Stimulated activated CD8-positive, alpha-beta memory T cell treated with anti-CD3 and anti-CD28 coated beads, Interleukin-15, amount 100 ng/mL, for 1 hour (primary cell): Measurements from ENCODE around the gene ALK.

ENCODE experiments used
- DNase-seq: peaks from one replicate; pipeline ENCODE4 v3.0.0-alpha.2; 2020; ENCODE audit warnings: low read depth

ALK gene

DNA sequence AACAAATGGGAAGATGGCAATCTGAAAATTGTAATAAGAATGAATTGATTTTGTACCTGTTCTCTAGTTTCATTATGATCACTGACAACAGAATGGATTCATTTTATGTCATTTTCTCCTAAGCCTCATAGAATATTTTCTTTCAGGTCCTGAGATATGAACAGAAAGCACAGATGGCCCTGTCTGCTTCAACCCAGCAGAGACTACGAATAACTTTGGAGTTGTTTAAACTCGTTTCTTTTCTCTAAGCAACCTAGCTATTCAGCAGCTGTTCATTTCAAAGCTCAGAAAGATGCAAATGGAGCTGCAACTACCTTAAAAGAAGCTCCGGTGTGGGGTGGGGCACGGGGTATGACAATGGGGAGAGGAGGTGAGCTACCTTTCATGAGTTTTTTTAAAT, 124.9 kb downstream of the ALK start:
- no peak for DNase-seq

DNA sequence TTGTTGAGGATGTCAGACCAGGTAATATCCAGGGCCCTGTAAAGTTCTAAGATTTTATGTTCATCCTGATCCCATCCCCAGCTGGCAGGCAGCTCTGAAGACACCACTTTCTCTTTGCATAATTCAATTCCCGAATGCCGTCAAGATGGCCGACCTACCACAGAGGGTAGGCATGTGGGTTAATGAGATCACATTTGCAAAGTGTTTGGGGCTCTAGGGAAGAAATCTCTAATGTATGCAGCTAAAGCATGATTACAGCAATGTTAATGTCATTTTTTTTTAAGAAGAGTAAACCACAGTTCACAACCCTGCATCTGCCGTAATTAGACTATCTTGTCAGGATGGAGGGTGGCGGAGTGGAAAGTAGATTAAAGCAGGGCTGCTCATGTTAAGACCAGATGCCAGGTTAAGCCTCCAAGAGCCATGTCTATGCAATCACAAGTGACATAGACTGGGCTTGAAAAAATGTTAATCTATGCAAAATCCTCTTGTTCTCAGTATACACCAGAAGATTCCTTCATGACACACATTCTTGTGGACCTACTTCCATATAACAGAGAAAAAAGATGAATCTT, 131.4 kb downstream of the ALK start:
- DNase-seq, result no peak

DNA sequence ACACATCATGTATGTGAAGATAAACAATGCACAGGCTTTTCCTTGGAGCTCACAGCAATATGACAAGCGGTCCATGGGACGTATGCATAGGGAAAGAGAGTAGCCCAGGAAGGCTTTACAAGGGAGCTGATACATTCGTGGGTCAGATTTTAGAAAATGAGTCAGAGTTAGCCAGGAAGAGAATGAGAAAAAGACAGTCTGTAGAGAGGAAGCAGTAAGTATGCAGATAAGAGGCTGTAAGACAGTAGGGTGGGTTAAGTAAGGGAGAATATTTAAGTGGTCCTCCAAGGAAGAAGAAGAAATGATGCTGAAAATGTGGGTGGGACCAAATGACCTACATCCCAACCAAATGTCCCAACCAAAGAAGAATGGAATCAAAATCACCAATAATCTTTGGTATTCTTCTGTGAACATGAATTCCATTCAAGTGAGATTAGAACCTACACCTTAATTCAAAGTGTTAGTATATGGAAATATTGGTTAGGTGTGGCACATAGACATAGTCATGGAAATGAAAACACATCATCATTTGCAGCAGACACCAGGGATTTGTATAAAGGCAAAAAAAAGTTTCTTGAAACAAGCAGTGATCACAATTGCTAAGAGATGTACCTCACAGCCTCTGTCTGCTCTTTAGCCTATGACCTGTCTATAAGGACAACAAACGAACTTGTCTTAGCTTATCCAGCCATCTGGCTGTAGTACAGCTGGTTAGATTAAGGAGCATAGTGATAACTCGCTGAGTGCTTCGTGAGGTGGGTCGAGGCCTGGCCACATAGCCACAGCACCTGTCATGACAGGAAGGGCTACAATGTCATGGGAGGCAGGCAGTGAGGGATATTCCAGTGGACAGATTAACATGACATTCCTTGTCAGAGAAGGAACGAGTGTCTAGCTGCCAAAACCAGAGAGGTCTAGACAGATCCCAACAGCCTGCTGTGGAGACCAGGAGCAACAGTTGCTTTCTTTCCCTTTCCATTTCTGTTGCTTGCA, 133.6 kb downstream of the ALK start:
- DNase-seq, result no peak

DNA sequence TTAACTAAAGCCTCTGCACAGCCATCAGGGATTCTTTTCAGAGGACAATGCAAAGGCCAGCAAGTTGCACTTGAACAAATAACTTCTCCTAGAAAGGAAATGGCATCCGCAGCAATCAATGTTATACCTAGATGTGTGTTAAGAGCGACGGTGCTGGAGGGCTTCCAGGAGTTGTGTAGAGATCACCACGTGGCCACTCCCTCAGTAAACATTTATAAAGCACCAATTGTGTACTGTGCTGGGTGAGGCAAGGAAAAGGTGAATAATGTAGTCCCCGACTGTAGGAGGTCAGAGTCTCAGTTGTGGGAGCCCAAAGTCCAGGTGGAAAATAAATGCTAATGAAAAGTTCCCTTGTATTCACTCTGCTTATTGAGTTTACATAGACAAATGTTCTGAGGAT, 135.0 kb downstream of the ALK start:
- DNase-seq, result no peak

DNA sequence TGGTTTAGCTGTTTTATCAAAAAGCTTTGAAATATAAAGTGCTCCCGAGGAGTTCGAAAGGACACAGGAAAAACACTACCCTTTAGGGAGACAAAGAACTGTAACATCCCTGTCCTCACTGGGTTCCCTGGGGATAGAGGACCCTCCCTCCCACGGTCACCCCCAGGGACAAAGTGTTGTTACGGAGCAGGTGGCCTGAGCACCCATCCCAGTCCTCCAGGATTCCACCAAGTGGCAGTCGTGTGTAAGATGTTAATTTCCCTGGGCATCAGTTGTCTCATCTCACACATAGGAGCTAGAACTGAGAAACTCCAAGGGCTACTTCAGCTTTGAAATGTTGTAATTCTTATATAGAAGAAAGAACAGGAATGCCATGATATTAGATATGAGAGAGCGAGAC, 137.7 kb downstream of the ALK start:
- no peak for DNase-seq

DNA sequence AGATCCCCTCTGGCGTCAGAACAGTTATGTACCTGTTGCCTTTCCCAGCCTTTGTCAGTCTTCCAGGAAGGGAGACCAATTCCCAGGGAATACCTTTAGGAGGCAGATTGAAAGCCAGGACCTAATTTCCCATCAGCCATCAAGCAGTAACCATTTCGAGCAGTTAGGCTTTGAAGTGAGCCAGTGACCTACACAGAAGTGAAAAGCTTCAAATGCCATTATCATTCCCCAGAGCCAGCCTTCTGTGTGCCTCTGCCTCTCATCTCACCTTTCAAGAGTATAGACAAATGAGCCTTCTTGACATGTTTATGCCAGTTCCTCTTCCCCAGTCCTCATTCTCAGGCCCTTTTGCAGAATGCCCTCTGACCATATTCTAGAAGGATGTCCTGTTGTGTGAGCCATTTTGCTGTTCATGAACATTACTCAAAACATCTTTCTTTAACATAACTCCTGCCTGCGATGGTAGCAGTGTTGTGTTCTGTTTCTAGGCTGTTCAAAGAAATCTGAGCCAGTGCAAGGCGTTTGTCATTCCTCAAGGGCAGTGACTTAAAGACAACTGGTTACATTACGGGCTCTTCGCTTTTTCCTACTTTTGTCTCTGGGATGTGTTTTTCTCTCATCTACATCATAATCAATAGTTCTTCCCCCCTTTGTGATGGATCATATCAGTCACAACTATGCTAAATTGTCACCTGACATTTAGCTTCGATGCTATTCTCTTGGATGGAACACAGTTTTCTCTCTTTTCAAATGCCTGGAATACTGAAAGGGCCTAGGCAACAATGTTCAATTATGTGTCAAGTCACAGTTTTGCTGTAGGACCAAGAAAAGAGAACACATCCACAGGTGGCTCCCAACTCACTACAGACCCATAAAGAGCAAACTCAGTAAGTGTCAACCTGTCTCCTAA, 138.6 kb downstream of the ALK start:
- DNase-seq, result no peak

DNA sequence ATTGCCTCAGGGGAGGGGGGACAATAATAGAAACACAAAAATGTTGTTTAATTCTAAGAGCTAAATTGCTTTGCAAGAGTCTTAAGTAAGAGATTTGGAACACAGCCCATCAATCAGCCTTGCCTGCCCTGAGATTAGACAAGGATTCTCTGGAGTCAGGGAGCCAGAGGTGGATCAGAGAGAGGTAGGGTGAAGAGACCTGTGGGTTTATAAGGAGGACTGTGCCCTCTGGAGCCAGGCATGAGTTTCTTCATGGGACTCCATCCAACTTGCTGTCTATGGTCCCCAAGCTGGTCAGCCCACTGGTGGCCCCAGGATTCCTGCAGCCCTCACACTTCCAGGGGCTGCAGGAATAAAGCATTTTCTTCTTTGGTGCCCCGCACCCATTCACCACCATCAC, 139.3 kb downstream of the ALK start:
- no peak for DNase-seq

DNA sequence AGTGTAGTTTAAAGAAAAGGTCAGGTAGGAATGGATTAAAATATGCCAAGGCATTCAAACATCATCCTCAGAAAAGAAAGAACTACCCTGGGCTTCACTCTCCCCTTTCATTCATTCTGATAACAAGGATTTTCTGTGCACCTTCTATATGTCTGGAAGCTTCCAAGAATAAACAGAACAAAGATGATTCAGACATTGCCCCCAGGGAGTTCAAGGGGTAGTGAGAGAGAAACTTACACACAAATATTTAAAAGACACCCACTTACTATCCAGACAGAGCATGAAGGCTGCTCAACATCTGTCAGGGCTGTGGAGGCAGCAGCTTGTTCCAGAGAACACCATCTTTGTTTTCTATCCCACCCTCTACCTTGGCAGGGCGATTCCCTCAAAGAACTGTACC, 140.5 kb downstream of the ALK start:
- no peak for DNase-seq

DNA sequence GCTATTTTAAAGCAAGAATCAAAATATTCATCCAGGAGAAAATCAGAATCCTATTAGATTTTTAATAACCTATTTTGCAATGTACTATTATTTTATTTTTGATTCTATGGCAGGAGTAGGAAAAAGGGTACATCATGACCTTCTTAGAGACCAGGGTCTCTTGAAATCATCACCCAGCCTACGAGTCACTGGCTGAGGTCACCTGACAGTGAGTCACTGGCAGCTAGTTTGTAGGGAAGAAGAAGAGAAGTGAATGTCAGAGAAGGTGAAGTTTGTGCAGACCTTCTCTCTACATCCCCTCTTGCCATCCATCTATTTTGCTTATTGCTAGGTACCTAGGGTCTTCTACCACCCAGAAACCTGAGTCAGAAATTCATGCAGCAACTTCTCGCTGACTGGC, 144.2 kb downstream of the ALK start:
- DNase-seq, result no peak

DNA sequence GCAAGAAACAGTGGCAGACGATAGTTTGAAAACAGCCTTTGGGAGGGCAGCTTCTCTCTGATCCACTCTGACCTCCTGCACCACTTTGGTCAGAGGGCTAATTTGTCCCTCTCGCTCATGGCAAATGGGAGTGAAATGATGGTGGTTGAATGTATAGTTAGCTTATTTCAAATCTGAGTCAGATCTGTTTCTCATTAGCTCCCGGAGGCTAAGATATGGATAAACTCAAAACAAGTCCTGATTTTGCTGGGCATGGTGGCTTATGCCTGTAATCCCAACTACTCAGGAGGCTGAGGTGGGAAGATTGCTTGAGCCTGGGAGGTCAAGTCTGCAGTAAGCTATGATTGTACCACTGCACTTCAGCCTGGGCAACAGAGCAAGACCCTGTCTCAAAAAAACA, 145.0 kb downstream of the ALK start:
- DNase-seq, result no peak

DNA sequence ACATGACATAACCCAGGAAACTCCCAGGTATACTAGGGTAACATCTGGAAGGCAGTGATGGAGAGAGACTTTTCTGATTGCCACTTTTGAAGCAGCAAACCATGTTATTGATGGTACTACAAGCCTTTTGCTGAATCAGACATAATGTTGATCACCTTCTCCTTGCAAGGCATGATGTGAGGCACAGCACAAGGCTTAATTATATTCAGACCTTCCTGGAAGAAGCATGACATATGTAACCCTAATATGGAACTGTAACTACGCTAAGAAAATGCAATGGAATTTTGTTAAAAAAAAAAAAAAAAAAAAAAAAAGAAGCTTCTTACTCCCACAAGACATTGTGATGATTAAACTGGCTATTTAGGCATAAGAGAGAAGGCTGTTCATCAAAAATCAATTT, 145.4 kb downstream of the ALK start:
- DNase-seq, result no peak

DNA sequence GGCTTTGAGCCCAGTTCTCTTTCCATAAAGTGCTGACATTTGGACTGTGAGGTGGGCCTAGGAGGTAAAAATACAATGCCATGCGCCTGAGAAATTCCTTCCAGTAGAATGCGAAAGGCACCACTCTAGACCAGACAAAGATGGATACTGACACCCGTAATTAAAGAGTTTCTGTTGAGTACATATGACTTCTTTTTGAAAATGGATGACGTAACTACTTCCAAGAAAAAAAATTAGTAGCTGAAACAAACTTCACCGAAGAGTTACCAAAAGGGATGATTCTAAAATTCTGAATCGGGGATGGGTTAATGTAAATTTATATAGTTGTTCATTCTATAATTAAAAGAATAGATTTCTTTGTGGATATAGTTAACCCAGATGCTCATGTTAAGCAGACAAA, 146.8 kb downstream of the ALK start:
- no peak for DNase-seq

DNA sequence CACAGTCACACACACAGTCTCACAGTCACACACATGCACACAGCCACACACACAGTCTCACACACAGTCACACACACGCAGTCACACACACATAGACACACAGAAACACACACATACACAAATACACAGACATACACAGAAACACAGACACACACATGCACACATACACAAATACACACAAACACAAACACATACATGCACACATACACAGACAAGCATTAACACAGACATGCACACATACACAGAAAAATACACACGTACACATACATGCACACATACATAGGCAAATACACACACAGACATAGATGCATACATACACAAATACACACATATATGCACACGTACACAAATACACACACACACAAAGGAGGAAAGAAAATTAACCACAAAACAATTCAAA, 150.5 kb downstream of the ALK start:
- DNase-seq, result no peak

DNA sequence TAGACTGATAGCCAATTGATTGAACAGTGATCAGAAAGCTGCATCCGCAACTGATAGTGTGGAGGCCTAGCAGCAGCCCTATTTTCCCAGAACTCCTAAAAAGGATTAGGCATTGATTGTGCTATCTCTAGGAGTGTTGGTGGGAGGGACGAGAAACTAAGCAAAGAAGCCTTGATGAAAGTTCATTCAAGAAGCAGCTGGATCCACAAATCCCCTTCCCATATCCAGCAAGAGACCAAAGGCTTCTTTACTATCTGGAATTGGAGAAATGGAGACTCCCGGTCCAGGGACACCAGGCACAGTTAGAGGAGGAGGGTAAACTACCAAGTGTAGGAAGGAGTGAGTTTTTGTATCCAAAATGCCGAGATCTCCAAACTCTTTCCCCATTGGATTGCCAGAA, 151.5 kb downstream of the ALK start:
- DNase-seq, result no peak

DNA sequence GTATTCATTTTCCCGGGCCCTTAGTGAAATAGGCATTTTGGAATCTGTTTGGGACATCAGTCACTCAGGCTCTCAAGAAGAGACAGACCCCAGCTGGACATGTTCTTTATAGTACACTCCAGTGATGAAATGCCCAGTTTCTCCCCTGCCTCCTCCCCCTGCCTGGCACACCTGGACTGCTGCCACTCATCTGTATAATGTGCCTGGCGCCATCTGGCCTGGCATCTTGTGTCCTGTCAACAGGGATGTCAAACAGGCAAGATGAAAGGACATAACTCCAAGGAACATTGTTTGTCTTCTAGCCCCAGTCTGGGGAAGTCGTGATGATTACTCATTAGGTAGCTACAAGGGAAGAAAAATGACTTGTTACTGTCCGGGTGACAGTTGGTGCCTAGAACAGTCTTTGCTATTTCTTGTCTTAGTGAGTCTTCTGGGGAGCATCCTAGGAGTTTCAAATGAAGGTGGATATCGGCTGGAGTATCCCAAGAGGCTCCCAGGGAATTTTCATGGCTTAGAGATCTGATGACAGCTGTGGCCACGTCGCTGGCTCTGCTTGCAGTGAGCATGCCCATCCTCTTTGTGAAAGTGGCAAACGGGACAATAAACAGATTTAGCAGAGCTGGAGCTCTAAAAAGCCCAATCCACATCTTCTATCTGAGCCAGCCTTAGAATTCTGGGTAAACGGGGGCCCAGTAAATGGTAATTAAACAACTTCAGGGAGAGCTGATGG, 153.6 kb downstream of the ALK start:
- no peak for DNase-seq

DNA sequence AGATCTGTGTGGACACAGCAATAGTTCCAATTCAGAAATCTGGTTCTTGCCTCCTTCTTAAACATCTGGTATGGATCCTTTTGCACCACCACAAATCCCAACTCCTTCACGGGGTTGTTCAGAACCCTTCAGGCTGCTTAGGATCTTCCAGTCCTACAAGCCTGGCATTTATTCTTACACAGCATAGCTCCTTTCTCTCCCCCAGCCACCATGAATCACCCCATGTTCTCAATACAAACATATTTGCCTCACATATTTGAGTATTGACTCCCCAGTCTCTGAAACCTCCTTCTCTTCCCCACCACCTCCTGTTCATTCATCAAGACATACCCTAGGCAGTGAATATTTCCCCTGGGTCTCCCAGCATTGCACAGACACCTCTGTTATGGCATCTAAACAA, 155.2 kb downstream of the ALK start:
- DNase-seq, result no peak

DNA sequence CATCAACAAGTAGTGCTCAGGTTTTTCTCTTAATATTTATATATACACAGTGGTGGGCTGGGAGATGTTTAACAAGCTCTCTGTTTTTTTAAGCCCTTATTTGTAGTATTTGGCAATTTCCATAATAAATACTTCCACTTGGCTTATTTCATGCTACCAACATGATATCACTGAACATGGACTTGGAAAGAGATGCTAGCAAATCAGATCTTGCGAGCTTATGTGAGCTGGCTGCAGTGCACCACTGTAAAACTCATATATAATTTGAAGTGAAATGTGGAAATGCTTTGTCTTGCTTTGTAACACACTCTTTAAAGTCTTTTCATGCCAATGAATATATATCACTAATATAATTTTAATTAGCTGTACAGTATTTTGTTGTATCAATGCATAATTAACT, 155.7 kb downstream of the ALK start:
- DNase-seq, result no peak

DNA sequence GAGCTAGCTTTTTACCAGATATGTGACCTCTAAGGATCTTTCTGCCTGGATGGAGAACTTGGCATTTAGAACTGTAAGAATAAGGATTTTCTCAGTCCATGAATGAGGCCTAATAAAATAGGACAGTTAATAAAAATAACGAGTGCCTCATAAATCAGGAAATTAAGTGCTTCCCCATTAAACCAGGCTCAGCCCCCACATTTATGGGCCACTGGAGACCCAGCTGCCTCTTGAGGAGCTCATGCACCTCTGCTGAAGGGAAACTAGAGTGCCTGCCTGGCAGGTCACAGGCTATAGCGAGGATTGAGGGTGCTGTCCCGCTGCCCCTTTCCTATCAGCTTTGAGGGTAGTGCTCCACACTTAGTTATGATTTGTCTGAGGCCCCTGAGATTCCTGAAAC, 158.0 kb downstream of the ALK start:
- DNase-seq, result no peak

DNA sequence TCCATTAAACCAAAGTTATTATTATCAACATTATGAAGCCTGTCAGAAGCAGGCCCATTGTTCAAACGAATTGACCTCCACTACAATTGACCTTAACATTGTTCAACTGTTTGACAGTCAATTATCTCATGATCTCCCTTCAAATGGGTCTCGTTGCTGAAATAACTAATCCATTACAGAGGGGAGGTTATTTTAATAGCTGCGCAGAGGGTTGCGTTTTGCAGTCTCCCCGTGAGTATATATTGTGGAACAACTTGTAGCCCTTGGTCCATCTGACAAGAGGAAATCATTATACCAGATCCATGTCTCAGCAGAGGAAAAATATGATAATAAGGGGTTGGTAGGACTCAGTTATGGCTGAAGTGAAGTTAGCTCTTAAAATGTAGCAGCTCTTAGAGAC, 159.1 kb downstream of the ALK start:
- DNase-seq, result no peak

DNA sequence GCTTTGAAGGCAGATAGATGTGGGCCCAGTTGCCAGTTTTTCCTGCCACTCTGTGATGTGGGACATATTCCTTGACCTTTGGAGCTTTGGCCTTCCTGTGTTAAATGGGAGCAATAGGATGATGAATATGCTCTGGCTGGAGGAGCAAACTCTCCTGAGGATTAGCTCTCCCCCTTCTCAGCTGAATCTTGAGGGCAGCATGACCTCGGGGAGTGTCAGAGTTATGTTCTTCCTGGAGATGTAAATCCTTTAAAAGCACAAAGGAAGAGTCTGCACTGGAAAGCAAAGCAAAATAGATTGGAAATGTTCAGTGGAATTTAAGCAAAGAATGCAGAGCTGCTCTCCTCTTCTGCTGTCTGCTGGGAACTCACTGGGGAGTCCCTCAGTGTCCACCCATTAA, 160.1 kb downstream of the ALK start:
- no peak for DNase-seq

DNA sequence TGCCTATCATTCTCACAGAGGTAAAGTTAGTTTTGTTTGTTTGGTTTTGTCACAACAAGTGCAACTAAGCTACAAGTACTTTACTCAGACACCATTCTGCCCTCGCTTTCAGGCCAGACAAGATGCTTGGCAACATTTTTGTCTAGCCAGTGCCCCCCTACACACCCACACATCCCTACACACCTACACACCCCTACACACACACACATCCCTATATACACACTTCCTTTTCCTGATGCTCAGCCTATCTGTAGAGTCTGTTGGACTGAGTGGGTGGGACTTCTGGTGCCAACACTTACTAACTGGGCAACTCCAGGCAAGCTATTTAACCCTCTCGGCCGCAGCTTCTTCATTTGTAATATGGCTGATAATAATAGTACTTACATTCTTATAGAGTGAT, 161.4 kb downstream of the ALK start:
- DNase-seq, result no peak

DNA sequence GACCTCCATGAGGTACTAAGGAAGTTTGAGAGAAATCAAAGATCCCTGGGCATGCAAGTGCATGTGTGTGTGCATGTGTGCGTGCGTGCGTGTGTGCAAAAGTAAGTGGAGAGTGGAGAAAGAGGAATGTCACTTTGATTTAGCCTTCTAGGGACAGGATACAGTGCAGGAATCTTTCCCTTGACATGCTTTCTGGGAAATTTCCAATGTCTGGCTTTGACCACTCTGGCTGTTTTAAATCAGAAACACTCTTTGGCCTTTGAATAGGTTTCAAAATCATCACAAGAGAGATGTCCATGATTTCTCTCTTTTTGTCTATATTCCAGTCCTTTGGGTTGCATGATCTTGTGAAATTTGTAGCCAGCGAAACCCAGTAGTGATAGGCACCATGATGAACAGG, 162.0 kb downstream of the ALK start:
- no peak for DNase-seq
